Measurements from ENCODE around the gene VPS33B. TPM values are rescaled to one million over a fixed set of nuclear protein-coding genes. Genes with fewer than 3 reads are reported as not detected.

The VPS33B gene
- total and polyA plus RNA-seq, 2 of the 13 experiments (the other 11 are each of a cell fraction or from before 2014, with no cell fraction given): 15.8 to 16.5 TPM

GRCh38 chr15:91022075-91022831 lies at the start of gene VPS33B (continued):
- TF ChIP-seq ARID4A (CRISPR knock-in tag; IDR thresholded peaks at IDR 0.05; ENCODE audit: borderline replicate concordance) (peak; percentile 95), SALL1 (CRISPR knock-in tag; IDR thresholded peaks at IDR 0.05) (peak; percentile 73), ZBTB1 (CRISPR knock-in tag; IDR thresholded peaks at IDR 0.05; ENCODE audit: borderline replicate concordance) (no peak), ESRRA (CRISPR knock-in tag; IDR thresholded peaks at IDR 0.05; ENCODE audit: low read depth) (no peak), IKZF5 (CRISPR knock-in tag; IDR thresholded peaks at IDR 0.05) (peak; percentile 45; the same call in 1 of the 2 replicates), ZNF607 (CRISPR knock-in tag; IDR thresholded peaks at IDR 0.05; ENCODE audit: borderline replicate concordance) (peak; percentile 64; the same call in 1 of the 2 replicates), U2AF1 (optimal IDR thresholded peaks at IDR 0.05; ENCODE audit: low read depth, low read length) (peak; percentile 36), CCDC6 (CRISPR knock-in tag; IDR thresholded peaks at IDR 0.05) (peak; percentile 27; the same call in 1 of the 2 replicates), EEA1 (CRISPR knock-in tag; IDR thresholded peaks at IDR 0.05; ENCODE audit: borderline replicate concordance) (0 out of 2 replicates have a peak, but pooled peaks have one; percentile 66), ARID5B (CRISPR knock-in tag; IDR thresholded peaks at IDR 0.05) (peak; percentile 72), CEBPB (IDR thresholded peaks at IDR 0.05; ENCODE audit: borderline replicate concordance, low read depth, low read length) (no peak), HNRNPLL (IDR thresholded peaks at IDR 0.05; ENCODE audit: low read depth, low read length, poor library complexity, severe bottlenecking) (peak; percentile 40), ZNF777 (CRISPR knock-in tag; IDR thresholded peaks at IDR 0.05) (peak; percentile 26; the same call in 1 of the 2 replicates), TBX2 (CRISPR knock-in tag; IDR thresholded peaks at IDR 0.05; ENCODE audit: borderline replicate concordance) (peak; percentile 69), ZNF496 (CRISPR knock-in tag; IDR thresholded peaks at IDR 0.05; ENCODE audit: insufficient replicate concordance) (no peak), BCL6 (CRISPR knock-in tag; IDR thresholded peaks at IDR 0.05) (peak; percentile 58; the same call in 1 of the 2 replicates), SMARCE1 (IDR thresholded peaks at IDR 0.05; ENCODE audit: borderline replicate concordance) (no peak)
